ENCODE measurements around the gene SEPTIN7. TPM values are rescaled to one million over a fixed set of nuclear protein-coding genes. Genes with fewer than 3 reads are reported as not detected.

The SEPTIN7 gene
- total RNA-seq, 1 experiment from 2014 or later: 161 TPM

GRCh38 chr7:35846816-35847412, 46.1 kb downstream of the SEPTIN7 start (continued):
- TF ChIP-seq SOX15 (CRISPR knock-in tag; IDR thresholded peaks at IDR 0.05): no peak
- no peak for TF ChIP-seq GABPB1 (CRISPR knock-in tag; IDR thresholded peaks at IDR 0.05)
- no peak for TF ChIP-seq ERG (CRISPR knock-in tag; IDR thresholded peaks at IDR 0.05)

- H3K36me3 Mint-ChIP-seq: peaks cover 6% of the 10 kb centered on the region
- ChIA-PET POLR2A (no interaction called here), CTCF (no interaction called here)
- H3K4me1 Mint-ChIP-seq: peaks cover 14% of the 10 kb centered on the region
- no peak overlapping the region for H3K4me3 Mint-ChIP-seq
- ATAC-seq (no peak), DNase-seq (ENCODE audit: low spot score) (no peak)
- H3K9me3 Mint-ChIP-seq: no peaks in the 10 kb centered on the region
- no peaks in the 10 kb centered on the region for H3K27me3 Mint-ChIP-seq (ENCODE audit: low read depth)
- TF ChIP-seq ZNF232 (CRISPR knock-in tag; IDR thresholded peaks at IDR 0.05): no peak
- no peak for TF ChIP-seq AR (CRISPR knock-in tag; IDR thresholded peaks at IDR 0.05)
- no peak for TF ChIP-seq ZSCAN18 (CRISPR knock-in tag; IDR thresholded peaks at IDR 0.05)
- no peak for TF ChIP-seq ZBTB43 (CRISPR knock-in tag; IDR thresholded peaks at IDR 0.05)
- TF ChIP-seq SMAD3 (CRISPR knock-in tag; IDR thresholded peaks at IDR 0.05; ENCODE audit: borderline replicate concordance): no peak
- no peak for TF ChIP-seq NFATC4 (CRISPR knock-in tag; IDR thresholded peaks at IDR 0.05)
- no peak for TF ChIP-seq KAT7 (CRISPR knock-in tag; IDR thresholded peaks at IDR 0.05; ENCODE audit: borderline replicate concordance)
- no peak for TF ChIP-seq ZNF416 (CRISPR knock-in tag; IDR thresholded peaks at IDR 0.05)
- no peak for TF ChIP-seq FOXJ3 (CRISPR knock-in tag; IDR thresholded peaks at IDR 0.05; ENCODE audit: borderline replicate concordance)
- TF ChIP-seq CBFB (CRISPR knock-in tag; IDR thresholded peaks at IDR 0.05; ENCODE audit: low read depth): no peak
- no peak overlapping the region; the same call in 1 of the 2 replicates for H3K27ac Mint-ChIP-seq
Measured at GRCh38 chr7:35848725-35849124, 47.9 kb downstream of the SEPTIN7 start.

- ATAC-seq (peak; percentile 64), DNase-seq (ENCODE audit: low spot score) (peak; percentile 23)
- CTCF ChIA-PET: no interaction called here
- Mint-ChIP-seq H3K9me3 (no peaks in the 10 kb centered on the region), H3K27me3 (ENCODE audit: low read depth) (no peaks in the 10 kb centered on the region), H3K4me1 (peaks cover 14% of the 10 kb centered on the region), H3K36me3 (peaks cover 6% of the 10 kb centered on the region), H3K27ac (no peak overlapping the region), H3K4me3 (no peak overlapping the region)
- POLR2A ChIA-PET: no interaction called here
- TF ChIP-seq CREB1 (CRISPR knock-in tag; IDR thresholded peaks at IDR 0.05) (no peak), EMX1 (CRISPR knock-in tag; IDR thresholded peaks at IDR 0.05) (no peak), HMGXB4 (CRISPR knock-in tag; IDR thresholded peaks at IDR 0.05) (no peak), PREB (CRISPR knock-in tag; IDR thresholded peaks at IDR 0.05; ENCODE audit: borderline replicate concordance) (no peak), CREM (CRISPR knock-in tag; IDR thresholded peaks at IDR 0.05) (no peak), GTF2I (CRISPR knock-in tag; conservative IDR thresholded peaks at IDR 0.05) (no peak), ZNF396 (CRISPR knock-in tag; IDR thresholded peaks at IDR 0.05; ENCODE audit: borderline replicate concordance) (no peak)
Measured at GRCh38 chr7:35849158-35849831, 48.4 kb downstream of the SEPTIN7 start.
